SIG-M5 treated with dmso at 0.1 percent for 504 hours (cell line): Measurements from ENCODE around the gene MT2A.
"Not testable (repeated sequence)": the region's sequence is repeated elsewhere in the genome, so short reads cannot be mapped to it uniquely, and the experiment has no call there.

ENCODE experiments used
- DNase-seq: peaks from one replicate; lab custom pipeline; 2025; ENCODE audit not compliant: unreplicated experiment; lab: John Stamatoyannopoulos, UW

The MT2A gene

DNA sequence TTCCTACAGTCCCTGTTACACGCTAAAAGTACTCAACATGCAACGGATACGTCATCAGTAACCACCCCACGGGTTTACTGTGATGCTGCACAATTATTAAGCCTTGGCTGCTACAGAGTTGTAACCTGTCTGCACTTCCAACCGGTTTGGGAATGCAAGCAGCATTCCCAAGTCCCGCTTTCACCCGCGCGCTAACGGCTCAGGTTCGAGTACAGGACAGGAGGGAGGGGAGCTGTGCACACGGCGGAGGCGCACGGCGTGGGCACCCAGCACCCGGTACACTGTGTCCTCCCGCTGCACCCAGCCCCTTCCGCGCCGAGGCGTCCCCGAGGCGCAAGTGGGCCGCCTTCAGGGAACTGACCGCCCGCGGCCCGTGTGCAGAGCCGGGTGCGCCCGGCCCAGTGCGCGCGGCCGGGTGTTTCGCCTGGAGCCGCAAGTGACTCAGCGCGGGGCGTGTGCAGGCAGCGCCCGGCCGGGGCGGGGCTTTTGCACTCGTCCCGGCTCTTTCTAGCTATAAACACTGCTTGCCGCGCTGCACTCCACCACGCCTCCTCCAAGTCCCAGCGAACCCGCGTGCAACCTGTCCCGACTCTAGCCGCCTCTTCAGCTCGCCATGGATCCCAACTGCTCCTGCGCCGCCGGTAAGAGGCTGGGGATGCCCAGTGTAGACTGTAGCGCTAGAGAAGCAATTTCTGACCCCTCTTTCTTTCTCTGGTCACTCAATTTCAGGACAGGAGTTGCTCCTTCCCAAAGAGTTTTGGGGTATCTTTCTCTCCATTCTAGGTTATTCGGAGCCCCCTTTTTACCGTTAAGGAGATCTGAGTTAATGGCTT lies at the start of gene MT2A:
MT2A (plus strand) TSS at position 542 of the 833 bp plus-strand sequence; CDS start at position 614, 72 bp downstream.
- peak; percentile 96 for DNase-seq

- no peak for DNase-seq
Observed at GRCh38 chr16:56559109-56559508, 49.3 kb upstream of the MT2A start.

DNA sequence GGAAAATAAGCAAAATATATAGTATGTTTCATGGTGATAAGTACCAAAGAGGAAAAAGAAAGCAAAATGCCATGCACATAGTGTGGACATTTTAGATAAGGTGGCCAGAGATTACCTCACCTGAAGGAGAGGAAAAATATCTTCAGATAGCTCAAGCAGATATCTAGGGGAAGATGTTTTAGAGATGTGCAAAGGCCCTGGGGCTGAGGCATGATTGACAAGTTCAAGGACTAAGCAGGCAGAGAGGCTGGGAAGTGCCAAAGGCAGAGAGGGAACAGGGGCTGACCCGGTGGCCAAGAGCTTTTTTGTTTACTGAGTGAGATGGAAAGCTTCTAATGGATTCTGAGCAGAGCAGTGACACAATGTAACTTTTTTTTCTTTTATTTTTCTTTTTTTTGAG lies 47.9 kb upstream of the MT2A start:
- DNase-seq: no peak

DNA sequence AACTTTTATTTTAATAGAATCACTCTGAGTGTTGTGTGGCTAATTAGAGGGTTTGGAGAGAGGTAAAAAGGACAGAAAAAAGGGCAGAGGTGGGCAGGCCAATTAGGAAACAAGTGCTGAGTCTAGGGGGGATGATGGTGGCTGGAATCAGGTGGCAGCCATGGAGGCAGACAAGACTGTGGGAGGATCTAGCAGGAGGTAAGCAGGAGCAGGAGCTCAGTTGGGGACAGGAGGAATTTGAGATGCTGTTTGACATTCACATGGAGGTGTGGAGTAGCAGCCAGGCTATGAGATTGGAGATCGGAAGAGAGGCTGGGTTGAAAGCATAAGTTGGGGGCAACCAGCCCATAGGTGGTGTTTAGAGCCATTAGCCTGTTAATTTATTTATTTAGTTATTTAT lies 47.3 kb upstream of the MT2A start:
- no peak for DNase-seq

GRCh38 chr16:56564793-56565477 lies 43.4 kb upstream of the MT2A start, which contains the start of gene MT4:
Gene MT4, plus strand, starts transcription at chr16:56565073. Its CDS starts 56 bp downstream, at chr16:56565129.
- DNase-seq: no peak

DNA sequence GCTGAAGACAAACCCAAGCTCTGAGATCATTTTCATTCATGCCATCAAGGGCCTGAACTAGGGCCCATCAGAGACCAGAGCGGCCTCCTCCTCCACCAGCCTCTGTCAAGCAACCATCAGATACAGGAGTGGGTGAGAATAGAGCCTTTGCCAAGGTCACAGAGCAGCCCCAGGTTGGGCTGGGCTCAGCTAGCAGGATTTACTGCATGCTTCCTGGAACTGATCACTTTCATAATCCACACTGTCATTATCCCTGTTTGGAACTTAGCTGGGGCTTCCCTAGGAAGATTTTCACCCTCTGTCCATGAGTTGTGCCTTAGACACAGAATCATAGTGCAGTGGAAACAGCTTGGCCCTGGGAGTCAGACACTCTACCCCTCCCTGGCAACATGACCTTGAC lies 38.4 kb upstream of the MT2A start:
- no peak for DNase-seq

DNA sequence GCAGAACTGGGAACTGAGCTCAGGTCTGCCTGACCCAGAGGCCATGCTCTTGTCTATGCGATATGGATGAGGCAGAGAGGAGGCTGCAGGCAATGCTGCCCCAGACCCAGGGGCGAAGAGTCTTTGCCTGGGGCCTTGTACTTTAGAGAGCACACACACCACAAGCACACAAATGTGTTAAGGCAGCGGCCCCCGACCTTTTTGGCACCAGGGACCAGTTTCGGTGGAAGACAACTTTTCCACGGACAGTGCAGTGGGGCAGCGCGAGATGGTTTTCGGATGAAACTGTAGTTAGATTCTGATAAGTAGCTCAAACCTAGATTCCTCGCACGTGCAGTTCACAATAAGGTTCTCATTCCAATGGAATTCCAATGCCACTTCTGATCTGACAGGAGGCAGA lies 36.9 kb upstream of the MT2A start:
- DNase-seq: no peak

GRCh38 chr16:56574625-56575024 lies 33.8 kb upstream of the MT2A start:
- no peak for DNase-seq

DNA sequence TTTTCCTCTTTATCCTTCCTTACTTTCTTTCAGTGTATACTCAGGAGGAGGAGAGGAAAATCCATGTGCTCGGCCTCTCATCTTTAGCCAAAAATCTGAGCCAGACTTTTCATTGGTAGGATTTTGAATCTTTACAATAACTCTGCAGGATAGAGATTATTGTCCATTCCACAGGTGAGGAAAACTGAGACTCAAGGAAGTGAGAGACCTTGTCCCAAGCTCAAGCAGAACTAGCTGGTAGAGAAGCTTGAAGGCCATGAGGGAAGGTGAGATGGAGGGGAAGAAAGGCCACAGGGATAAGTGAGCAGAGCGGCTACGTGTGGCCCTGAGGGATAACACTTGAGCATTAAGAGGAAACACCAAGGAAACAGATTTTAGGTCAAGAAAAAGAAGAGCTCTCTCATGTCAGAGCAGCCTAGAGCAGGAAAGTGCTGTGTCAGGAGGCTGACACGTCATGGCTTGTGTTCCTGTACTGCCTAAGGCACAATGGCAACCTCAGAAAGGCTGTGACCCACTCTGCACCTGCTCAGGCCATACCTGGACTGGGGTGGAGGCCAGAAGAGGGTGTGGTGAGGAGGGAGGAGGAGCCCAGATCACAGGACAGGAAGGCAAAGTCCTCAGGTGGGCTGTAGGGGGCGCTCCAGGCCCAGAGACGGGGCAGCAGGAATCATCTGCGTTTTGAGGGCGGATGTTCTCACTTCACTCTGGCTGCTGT lies 31.6 kb upstream of the MT2A start:
- peak; percentile 69 for DNase-seq

GRCh38 chr16:56577300-56577625 lies 31.1 kb upstream of the MT2A start:
- no peak for DNase-seq

DNA sequence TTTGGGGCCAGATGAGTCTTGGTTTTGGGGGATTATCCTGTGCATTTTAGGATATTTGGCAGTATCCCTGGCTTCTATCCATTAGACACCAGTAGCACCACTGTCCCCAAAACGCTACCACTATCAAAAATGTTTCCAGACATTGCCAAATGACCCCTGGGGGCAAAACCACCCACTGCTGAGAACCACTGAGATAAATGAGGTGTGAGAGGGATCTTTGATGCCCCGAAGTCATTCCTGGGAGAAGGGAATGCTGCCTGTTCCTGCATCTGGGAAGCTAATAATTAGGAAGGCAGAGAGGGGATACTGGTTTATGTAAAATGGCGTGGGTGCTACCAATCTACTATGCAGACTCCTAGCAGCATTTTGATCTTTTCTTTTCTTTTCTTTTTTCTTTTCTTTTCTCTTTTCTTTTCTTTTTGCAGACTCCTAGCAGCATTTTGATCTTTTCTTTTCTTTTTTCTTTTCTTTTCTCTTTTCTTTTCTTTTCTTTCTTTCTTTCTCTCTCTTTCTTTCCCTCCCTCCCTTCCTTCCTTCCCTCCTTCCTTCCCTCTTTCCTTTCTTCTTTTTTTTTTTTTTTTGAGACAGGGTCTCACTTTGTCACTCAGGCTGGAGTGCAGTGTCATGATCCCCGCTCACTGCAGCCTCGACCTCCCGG lies 27.9 kb upstream of the MT2A start:
- DNase-seq: no peak

GRCh38 chr16:56582911-56583310 lies 25.5 kb upstream of the MT2A start:
- DNase-seq: not testable (repeated sequence)

GRCh38 chr16:56583351-56584168 lies 24.8 kb upstream of the MT2A start:
- DNase-seq: no peak

DNA sequence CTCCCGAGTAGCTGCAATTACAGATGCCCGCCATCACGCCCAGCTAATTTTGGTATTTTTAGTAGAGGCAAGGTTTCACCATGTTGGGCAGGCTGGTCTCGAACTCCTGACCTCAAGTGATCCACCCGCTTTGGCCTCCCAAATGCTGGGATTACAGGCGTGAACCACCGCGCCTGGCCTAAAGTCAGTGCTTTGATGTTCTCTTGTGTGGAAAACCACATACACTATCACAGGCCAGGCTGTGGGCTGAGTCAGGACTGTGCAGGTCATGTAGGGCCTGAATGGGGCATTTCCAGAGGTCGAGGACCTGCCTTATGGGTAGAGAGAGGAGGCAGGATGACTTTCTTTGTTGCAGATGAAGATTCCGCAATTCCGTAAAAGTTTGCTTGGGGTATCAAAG lies 24.1 kb upstream of the MT2A start:
- DNase-seq: no peak

DNA sequence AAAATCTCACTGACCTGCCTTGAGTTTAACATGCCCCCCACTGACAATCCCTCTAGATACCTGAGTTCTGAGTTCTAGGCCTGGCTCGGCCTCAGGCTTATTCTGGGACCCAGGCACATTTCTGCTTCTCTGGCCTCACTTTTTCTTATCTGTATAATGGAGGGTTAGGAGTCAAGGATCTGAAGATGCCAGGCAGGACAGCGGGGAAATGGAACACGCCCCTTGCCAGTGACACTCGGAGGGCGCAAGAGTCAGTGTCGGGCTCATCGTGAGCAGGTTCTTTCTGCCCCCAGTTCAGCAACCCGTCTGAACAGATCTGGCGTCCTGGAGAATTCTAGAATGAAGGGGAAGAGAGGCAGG lies 19.6 kb upstream of the MT2A start:
- DNase-seq: no peak

DNA sequence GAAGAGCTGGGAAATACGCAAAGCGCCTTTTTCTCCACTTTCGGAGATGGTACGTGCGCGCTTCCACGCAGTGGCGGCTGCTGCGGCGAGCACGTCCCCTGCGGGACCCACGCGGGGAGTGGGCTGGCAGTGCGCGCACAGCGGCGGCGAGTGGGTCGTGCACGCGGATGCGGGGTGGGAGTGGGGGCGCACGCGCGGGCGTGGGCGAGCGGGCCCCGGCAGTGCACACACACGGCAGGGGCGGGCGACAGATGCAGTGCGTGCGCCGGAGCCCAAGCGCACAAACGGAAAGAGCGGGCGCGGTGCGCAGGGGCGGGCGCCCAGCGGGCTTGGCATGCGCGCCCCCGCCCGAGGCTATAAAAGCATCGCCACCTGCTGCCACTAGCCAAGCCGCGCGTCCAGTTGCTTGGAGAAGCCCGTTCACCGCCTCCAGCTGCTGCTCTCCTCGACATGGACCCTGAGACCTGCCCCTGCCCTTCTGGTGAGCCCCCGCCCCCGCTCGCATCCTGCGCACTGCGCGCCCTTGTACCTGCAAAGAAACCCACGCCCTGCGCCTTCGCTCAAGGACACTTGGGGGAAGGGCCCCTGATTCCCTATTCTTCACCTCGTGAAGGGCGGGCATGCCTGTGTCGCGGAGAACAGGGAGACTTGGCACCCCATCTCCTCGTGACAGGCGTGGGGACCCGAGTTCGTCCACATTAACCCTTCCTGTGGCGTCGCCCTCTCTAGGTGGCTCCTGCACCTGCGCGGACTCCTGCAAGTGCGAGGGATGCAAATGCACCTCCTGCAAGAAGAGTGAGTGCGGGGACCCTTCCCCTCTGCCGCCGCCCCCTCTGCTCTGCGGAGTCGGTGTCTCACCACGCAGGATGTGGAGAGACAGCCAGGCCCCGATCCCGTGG lies 19.0 kb upstream of the MT2A start, which contains the start of gene MT3:
MT3 (plus strand) TSS at position 388 of the 899 bp plus-strand sequence; CDS start at position 451, 63 bp downstream.
- no peak for DNase-seq

GRCh38 chr16:56591377-56592060 lies 16.9 kb upstream of the MT2A start:
- peak; percentile 63 for DNase-seq

DNA sequence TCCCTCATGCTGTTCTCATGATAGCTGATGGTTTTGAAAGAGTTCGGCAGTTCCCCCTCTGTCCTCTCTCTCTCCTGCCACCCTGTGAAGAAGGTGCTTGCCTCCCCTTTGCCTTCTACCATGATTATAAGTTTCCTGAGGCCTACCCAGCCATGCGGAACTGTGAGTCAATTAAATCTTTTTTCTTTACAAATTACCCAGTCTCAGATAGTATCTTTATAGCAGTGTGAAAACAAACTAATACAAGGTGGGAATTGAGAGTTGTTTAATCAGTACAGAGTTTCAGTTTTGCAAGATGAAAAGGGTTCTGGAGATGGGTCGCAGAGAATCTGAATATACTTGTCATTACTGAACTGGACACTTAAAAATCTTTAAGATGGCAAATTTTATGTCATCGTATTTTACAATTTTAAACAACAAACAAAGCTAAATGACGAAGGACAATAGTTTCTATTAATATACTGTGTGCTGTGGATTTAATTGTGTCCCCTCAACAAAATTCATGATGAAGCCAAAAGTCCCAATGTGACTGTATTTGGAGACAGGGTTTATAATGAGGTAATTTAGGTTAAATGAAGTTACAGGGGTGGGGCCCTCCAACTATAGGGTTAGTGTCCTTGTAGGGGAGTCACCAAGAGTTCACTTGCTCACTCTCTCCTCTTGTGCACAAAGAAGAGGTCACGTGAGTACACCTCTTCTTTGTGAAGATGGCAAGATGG lies 14.7 kb upstream of the MT2A start:
- no peak for DNase-seq
